SU-DHL-6 (cell line): ENCODE data around the gene EED.

Source experiments
- H2AFZ ChIP-seq: fragments of 200-600 bp; sonication (generic); 2 replicates; pipeline ENCODE4 v1.6.1; 2014; ENCODE audit warnings: low read depth, mild to moderate bottlenecking, moderate library complexity, mixed read lengths, antibody characterized with exemption, low read length; ENCODE audit not compliant: severe bottlenecking
- H3F3A ChIP-seq: fragments of 200-600 bp; shearing (Covaris generic); 2 replicates; pipeline ENCODE4 v1.6.0; 2016; ENCODE audit warnings: antibody characterized with exemption, mild to moderate bottlenecking; ENCODE audit not compliant: insufficient read depth
- H3K27ac ChIP-seq: fragments of 200-600 bp; sonication (generic); 2 replicates; pipeline ENCODE4 v1.5.1; 2016; ENCODE audit warnings: low read depth, mild to moderate bottlenecking, low read length, moderate library complexity, mixed read lengths
- H3K27me3 ChIP-seq: fragments of 200-600 bp; sonication (generic), shearing (Covaris generic); 2 replicates; pipeline ENCODE4 v1.6.0; 2014; ENCODE audit warnings: mild to moderate bottlenecking, low read length
- H3K36me3 ChIP-seq: fragments of 200-600 bp; sonication (generic); 2 replicates; pipeline ENCODE4 v1.6.1; 2014; ENCODE audit warnings: mild to moderate bottlenecking, low read length, mixed read lengths
- H3K4me2 ChIP-seq: fragments of 300-600, 200-600 bp; shearing (Covaris generic), sonication (generic); 2 replicates; pipeline ENCODE4 v1.6.0; 2014; ENCODE audit warnings: low read length, low read depth, mild to moderate bottlenecking; ENCODE audit not compliant: poor library complexity, severe bottlenecking
- H3K4me3 ChIP-seq: fragments of 200-600 bp; sonication (generic); 2 replicates; pipeline ENCODE4 v1.5.1; 2014; ENCODE audit warnings: antibody characterized with exemption, low read length, mild to moderate bottlenecking, mixed read lengths; ENCODE audit not compliant: insufficient read depth, poor library complexity, severe bottlenecking
- H3K79me2 ChIP-seq: fragments of 200-600 bp; sonication (generic); 2 replicates; pipeline ENCODE4 v1.6.1; 2014; ENCODE audit warnings: mild to moderate bottlenecking, low read length, moderate library complexity; ENCODE audit not compliant: insufficient read depth
- H3K9ac ChIP-seq: fragments of 200-600 bp; sonication (generic); 2 replicates; pipeline ENCODE4 v1.7.0; 2014; ENCODE audit warnings: mild to moderate bottlenecking, low read length
- H3K9me2 ChIP-seq: fragments of 200-600 bp; sonication (generic); replicated peaks from 2 replicates; pipeline ENCODE4 v1.6.1; 2014; ENCODE audit warnings: low read length; ENCODE audit not compliant: insufficient read depth
- H3K9me3 ChIP-seq: fragments of 200-600 bp; sonication (generic); 2 replicates; pipeline ENCODE4 v1.6.1; 2014; ENCODE audit warnings: low read length, mixed read lengths; ENCODE audit not compliant: insufficient read depth
- H4K20me1 ChIP-seq: fragments of 200-600 bp; sonication (generic); 2 replicates; pipeline ENCODE4 v1.6.1; 2014; ENCODE audit warnings: low read depth, mild to moderate bottlenecking, antibody characterized with exemption, low read length, moderate library complexity, mixed read lengths
- CTCF ChIP-seq: fragments of 200-600 bp; sonication (generic); IDR thresholded peaks from one replicate; pipeline ENCODE4 v1.5.1; 2017; ENCODE audit warnings: antibody characterized with exemption, mild to moderate bottlenecking, low read length, moderate library complexity; ENCODE audit not compliant: insufficient read depth, poor library complexity, severe bottlenecking
- EZH2phosphoT487 ChIP-seq: fragments of 200-600 bp; sonication (generic), shearing (Covaris generic); conservative IDR thresholded peaks from 2 replicates; pipeline ENCODE4 v1.6.1; 2018; ENCODE audit warnings: mild to moderate bottlenecking, antibody characterized with exemption, low read length, moderate library complexity, mixed read lengths

EED gene

DNA sequence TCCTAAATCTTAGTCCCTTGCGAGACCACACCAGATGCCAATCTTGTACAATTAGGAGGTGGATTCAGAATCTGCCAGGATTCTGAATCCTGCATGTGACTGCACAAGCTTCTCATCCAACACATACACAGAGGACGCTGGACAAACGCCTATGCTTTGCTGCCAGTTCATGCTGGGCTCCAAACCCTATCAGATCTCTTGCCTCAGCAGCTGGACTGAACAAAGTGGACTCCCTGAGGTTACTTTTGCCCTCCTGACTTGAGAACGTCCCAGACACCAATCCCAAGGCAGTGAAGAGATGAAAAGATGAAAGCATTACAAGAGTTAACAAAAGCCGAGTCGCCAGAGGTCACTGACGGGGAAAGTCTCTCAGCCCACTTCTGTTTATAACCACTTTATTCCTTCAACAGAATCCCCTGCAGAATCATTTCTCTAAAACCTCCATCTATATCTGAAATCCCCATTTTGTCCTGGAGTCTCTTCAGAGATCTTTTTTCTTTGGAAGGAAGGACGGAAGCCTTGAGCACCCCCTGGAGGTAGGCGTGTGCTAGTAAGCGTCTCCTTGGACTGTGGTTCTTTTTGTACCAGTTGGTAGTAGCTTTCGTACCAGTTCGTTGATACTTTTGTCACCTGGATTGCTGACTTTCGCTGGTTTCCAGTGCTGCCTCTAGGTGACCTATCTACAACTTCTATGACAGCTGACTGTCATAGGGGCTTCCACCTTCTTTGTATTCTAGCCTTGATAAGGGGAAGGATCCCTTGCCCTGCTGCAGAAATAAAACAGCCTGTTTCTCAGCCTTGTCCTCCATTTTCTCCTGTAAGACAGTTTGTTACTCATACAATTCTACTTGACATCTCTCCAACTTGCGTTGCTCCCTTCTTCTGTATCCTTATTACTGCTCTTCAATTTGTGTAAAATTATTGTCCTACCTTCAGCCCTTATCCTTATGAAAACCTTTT lies 26.1 kb upstream of the EED start:
- peaks cover 11% of the 10 kb centered on the region; the same call in 1 of the 2 replicates for H3F3A ChIP-seq
- H3K4me3 ChIP-seq = no peak overlapping the region
- H3K4me2 ChIP-seq = peak overlapping the region; percentile 75
- H3K79me2 ChIP-seq = no peaks in the 10 kb centered on the region
- TF ChIP-seq EZH2phosphoT487 (no peak), CTCF (peak; percentile 80)
- H3K27ac ChIP-seq = peak overlapping the region; percentile 85
- no peaks in the 10 kb centered on the region for H4K20me1 ChIP-seq
- peak overlapping the region; percentile 92 for H2AFZ ChIP-seq
- H3K9me2 ChIP-seq = no peaks in the 10 kb centered on the region
- H3K9ac ChIP-seq = peak overlapping the region; percentile 24
- H3K9me3 ChIP-seq = no peaks in the 10 kb centered on the region
- no peaks in the 10 kb centered on the region for H3K36me3 ChIP-seq
- no peaks in the 10 kb centered on the region for H3K27me3 ChIP-seq

GRCh38 chr11:86219311-86220193 lies 25.0 kb upstream of the EED start:
- no peaks in the 10 kb centered on the region for H3K36me3 ChIP-seq
- H3K27me3 ChIP-seq = no peaks in the 10 kb centered on the region
- peak overlapping the region; percentile 24 for H3K9ac ChIP-seq
- peak overlapping the region; percentile 85 for H3K27ac ChIP-seq
- H4K20me1 ChIP-seq = no peaks in the 10 kb centered on the region
- peaks cover 11% of the 10 kb centered on the region; the same call in 1 of the 2 replicates for H3F3A ChIP-seq
- H3K79me2 ChIP-seq = no peaks in the 10 kb centered on the region
- H3K4me2 ChIP-seq = peak overlapping the region; percentile 75
- no peaks in the 10 kb centered on the region for H3K9me3 ChIP-seq
- peak overlapping the region; percentile 22 for H3K4me3 ChIP-seq
- H2AFZ ChIP-seq = peak overlapping the region; percentile 92
- H3K9me2 ChIP-seq = no peaks in the 10 kb centered on the region
- no peak for TF ChIP-seq CTCF
- no peak for TF ChIP-seq EZH2phosphoT487

- no peaks in the 10 kb centered on the region for H3K36me3 ChIP-seq
- no peak overlapping the region for H3K4me3 ChIP-seq
- TF ChIP-seq EZH2phosphoT487 (no peak), CTCF (no peak)
- peaks cover 11% of the 10 kb centered on the region; the same call in 1 of the 2 replicates for H3F3A ChIP-seq
- 0 out of 2 replicates have a peak overlapping the region, but pooled peaks have one; percentile 85 for H3K27ac ChIP-seq
- no peak overlapping the region for H3K4me2 ChIP-seq
- H3K79me2 ChIP-seq = no peaks in the 10 kb centered on the region
- no peaks in the 10 kb centered on the region for H3K9me2 ChIP-seq
- no peaks in the 10 kb centered on the region for H4K20me1 ChIP-seq
- H2AFZ ChIP-seq = peak overlapping the region; percentile 92
- no peak overlapping the region for H3K9ac ChIP-seq
- no peaks in the 10 kb centered on the region for H3K27me3 ChIP-seq
- no peaks in the 10 kb centered on the region for H3K9me3 ChIP-seq
Measured at GRCh38 chr11:86220653-86221052, 23.9 kb upstream of the EED start.
